ENCODE data around the gene TBCK. TPM values are rescaled to one million over a fixed set of nuclear protein-coding genes. Genes with fewer than 3 reads are reported as not detected.

Gene TBCK
- 10 to 100 TPM; 22.5 to 25.1 TPM for total RNA-seq

DNA sequence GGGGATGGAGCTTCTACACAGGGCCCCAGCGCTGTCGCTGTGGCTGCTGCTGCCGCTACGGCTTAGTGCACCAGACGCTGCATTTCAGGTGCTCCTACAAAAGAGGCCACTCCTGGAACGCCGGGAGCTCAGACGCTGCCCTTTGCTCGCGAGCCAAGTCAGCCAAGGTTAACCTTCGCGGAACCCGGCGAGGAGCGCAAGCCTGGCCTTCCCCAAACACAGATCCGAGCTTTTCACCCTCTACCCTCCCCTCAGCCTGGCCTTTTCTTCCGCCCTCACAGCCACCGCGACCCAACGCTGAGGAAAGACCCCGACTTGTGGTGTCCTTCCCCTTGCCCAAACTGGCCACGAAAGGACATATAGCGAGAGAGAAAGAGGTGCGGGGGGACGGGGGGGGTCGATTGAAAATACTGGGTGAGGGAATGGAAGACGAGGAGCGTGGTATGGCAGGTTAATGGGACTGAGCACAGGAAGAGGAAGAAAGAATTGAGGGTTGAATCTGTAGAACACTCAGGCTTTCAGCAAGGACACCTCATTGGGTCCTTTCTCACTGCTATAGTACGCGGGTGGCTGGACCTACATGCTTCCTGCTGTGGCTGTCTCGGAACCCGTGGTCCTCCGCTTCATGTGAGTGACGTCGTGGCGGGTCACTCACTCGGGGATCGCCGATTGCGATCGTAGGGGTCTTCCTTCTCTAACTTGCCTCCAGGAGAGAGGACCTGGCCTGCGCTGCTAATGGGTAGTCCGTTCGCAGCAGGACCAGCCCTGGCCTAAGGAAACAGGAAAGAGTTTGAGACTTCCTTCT, at the start of gene TBCK, which contains the start of gene AIMP1:
TBCK (minus strand) TSS at position 242 of the 805 bp plus-strand sequence. CDS start 7,249 bp downstream, outside the sequence.
AIMP1 (plus strand) TSS at position 583 of the 805 bp plus-strand sequence. CDS start 8,460 bp downstream, outside the sequence.
- Mint-ChIP-seq H3K36me3 (ENCODE audit: low read depth) (peaks cover 25% of the 10 kb centered on the region), H3K4me1 (peaks cover 49% of the 10 kb centered on the region), H3K27me3 (no peaks in the 10 kb centered on the region), H3K4me3 (no peak within 1 kb of the TSS), H3K9me3 (ENCODE audit: low read depth) (no peaks in the 10 kb centered on the region), H3K27ac (no peak within 1 kb of the TSS)
- DNase-seq: peak; percentile 91
- ChIA-PET CTCF (interaction anchor here (0.7 to 1.2 kb wide), 4 partner anchors 11 to 1856 kb away, joined by 3 read pairs; no protein-coding TSS in a partner anchor), POLR2A (interaction anchor here (0.6 to 0.8 kb wide), 3 partner anchors 15 to 842 kb away, joined by 3 to 4 read pairs (median 3); partner anchors contain the start of gene PPA2)
- ATAC-seq: peak; percentile 83
- intact Hi-C loops (cut with DNase I, micrococcal nuclease): loop anchor here (1.0 to 10.0 kb wide), 6 partner anchors 607 to 1673 kb away; partner anchors contain the start of genes GSTCD (in 2 of the 2), INTS12 (in 2 of the 2), PAPSS1 (in 2 of the 2) and HADH (in 1 of the 2)

DNA sequence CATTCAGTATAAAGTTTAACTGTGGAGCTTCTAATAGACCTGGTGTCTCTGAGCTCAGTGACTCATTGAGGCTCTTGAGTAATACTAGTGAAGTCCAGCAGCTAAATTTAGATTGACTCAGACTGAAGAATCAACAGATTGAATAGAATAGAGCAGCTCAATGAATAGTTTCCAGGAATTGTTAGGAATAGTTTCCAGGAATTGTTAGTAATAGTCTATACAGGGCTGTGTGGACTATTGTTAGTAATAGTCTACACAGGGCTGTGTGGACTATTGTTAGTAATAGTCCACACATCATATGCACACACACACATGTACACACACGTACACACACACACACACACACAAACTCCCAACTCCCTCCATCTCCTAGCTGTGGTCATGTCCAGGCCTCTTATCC, 49.6 kb upstream of the TBCK start:
- POLR2A ChIA-PET: no interaction called here
- H3K4me1 Mint-ChIP-seq: peaks cover 1% of the 10 kb centered on the region
- no peaks in the 10 kb centered on the region for H3K36me3 Mint-ChIP-seq (ENCODE audit: low read depth)
- H3K4me3 Mint-ChIP-seq: no peak overlapping the region
- H3K9me3 Mint-ChIP-seq (ENCODE audit: low read depth): no peaks in the 10 kb centered on the region
- H3K27ac Mint-ChIP-seq: no peak overlapping the region
- DNase-seq (no peak), ATAC-seq (no peak)
- intact Hi-C loops (cut with DNase I, micrococcal nuclease): loop anchor here in 1 of 2 experiments (5.0 to 10.0 kb wide), 2 partner anchors 449 to 817 kb away; no protein-coding TSS in a partner anchor
- CTCF ChIA-PET: interaction anchor here (1.4 kb wide), 1 partner anchor 18 kb away, joined by 3 read pairs; no protein-coding TSS in a partner anchor
- H3K27me3 Mint-ChIP-seq: peaks cover 16% of the 10 kb centered on the region

DNA sequence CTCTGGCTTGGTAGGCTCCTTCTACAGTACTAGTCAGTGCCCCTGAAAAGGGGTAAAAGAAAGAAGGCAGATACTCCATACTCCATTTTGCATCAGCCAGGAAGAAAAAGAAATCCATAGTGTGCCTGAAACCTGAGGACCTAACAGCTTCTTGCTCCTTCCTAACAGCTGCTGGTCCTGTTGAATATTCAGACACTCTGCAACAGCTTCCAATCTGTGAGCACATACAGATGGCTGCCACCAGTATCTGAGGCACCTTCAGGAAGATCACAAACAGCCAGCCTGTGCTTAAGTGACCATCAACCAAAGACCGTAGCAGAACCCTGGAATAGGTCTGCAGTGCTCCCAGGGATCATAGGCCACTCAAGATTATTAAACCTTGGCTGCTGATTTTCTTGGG, 48.3 kb upstream of the TBCK start:
- ATAC-seq (no peak), DNase-seq (no peak)
- peaks cover under 1% of the 10 kb centered on the region for H3K4me1 Mint-ChIP-seq
- intact Hi-C loops (cut with DNase I, micrococcal nuclease): loop anchor here in 1 of 2 experiments (10.0 kb wide), 1 partner anchor 451 kb away; no protein-coding TSS in a partner anchor
- H3K4me3 Mint-ChIP-seq: no peak overlapping the region
- ChIA-PET CTCF (interaction anchor here (0.8 to 1.4 kb wide), 2 partner anchors 17 to 1351 kb away, joined by 3 read pairs; no protein-coding TSS in a partner anchor), POLR2A (no interaction called here)
- H3K27me3 Mint-ChIP-seq: peaks cover 10% of the 10 kb centered on the region
- H3K36me3 Mint-ChIP-seq (ENCODE audit: low read depth): no peaks in the 10 kb centered on the region
- no peaks in the 10 kb centered on the region for H3K9me3 Mint-ChIP-seq (ENCODE audit: low read depth)
- H3K27ac Mint-ChIP-seq: no peak overlapping the region

DNA sequence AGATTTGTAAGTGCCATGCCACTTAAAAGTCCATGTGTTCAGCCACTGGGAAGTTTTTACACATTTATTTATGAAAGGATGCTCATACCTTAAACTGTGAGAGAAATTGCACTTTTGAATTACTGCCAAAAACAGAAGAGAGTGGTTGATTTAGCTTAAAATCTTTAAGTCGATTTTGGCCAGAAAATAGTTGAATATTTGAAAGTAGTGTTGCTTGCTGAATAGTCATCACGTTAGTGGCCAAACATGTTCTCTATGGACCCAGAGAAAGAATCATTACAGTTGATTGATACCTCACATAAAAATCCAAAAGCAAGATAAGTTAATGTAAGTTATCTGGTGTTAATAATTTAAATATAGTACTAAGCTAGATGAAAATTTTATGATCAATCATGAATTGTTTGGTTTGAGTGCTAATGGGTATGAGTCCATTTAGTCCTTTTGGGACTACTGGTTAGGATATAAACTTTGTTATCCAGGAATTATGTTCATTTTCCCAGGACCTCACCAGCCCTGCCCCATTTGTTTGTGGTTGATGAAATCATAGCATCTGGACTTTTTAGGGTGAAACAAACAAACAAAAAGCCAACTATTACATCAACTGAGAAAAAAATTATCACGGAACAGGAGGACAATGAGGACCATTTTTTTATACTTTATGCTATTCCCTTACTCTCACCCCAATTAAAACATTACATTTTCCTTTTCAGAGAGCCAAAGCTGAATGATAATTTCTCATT, 46.2 kb upstream of the TBCK start:
- Mint-ChIP-seq H3K9me3 (ENCODE audit: low read depth) (no peaks in the 10 kb centered on the region), H3K27me3 (peaks cover 3% of the 10 kb centered on the region), H3K27ac (no peak overlapping the region), H3K4me3 (no peak overlapping the region), H3K36me3 (ENCODE audit: low read depth) (no peaks in the 10 kb centered on the region), H3K4me1 (no peaks in the 10 kb centered on the region)
- POLR2A ChIA-PET: no interaction called here
- intact Hi-C loops (cut with DNase I, micrococcal nuclease): loop anchor here in 1 of 2 experiments (10.0 kb wide), 1 partner anchor 453 kb away; no protein-coding TSS in a partner anchor
- DNase-seq (no peak), ATAC-seq (no peak)
- CTCF ChIA-PET: no interaction called here

DNA sequence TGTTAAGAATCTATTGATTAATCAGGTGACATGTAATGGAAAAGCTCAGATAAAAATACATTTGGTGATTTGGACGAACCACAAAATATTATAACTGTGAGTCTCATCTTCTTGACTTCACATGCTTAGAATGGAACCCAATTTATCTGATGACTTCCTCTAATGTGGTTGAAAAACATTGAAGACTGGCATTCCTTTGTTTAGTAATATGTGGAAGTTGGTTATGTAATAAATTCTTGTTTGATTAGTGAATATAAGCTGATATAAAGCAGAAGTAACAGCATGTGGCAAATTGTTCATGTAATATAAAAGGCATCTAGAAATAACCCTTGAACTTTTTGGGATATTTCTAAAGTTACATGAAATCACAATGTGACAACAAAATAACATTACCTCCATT, 42.9 kb upstream of the TBCK start:
- Mint-ChIP-seq H3K27me3 (peaks cover 3% of the 10 kb centered on the region), H3K4me3 (no peak overlapping the region), H3K4me1 (no peaks in the 10 kb centered on the region), H3K27ac (no peak overlapping the region), H3K36me3 (ENCODE audit: low read depth) (no peaks in the 10 kb centered on the region), H3K9me3 (ENCODE audit: low read depth) (no peaks in the 10 kb centered on the region)
- DNase-seq (no peak), ATAC-seq (no peak)
- intact Hi-C loops (cut with DNase I, micrococcal nuclease): no loop called here
- ChIA-PET CTCF (interaction anchor here (1.2 kb wide), 1 partner anchor 25 kb away, joined by 3 read pairs; no protein-coding TSS in a partner anchor), POLR2A (no interaction called here)

DNA sequence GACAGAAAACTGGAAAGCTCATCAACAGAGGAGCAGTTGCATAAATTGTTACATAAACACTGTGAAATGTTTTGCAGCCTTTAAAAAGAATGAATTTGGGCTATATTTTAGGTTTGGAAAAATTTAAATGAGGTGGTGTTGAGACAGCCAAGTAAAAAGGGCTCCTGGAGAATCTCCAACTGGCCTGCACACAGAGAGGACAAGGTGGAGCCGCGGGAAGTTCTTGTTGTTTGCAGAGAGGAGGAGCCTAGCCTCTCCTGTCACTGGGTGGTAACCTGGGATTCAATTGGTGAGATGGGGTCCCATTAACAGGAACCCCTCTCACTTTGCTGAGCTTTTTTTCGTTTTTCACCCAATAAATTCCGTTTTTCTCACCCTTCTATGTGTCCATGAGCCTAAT, 39.2 kb upstream of the TBCK start:
- no peak for ATAC-seq
- Mint-ChIP-seq H3K27ac (no peak overlapping the region), H3K4me1 (no peaks in the 10 kb centered on the region), H3K4me3 (no peak overlapping the region), H3K36me3 (ENCODE audit: low read depth) (peaks cover 5% of the 10 kb centered on the region), H3K9me3 (ENCODE audit: low read depth) (no peaks in the 10 kb centered on the region), H3K27me3 (no peaks in the 10 kb centered on the region)
- intact Hi-C loops (cut with DNase I, micrococcal nuclease): no loop called here
- CTCF ChIA-PET: no interaction called here
- DNase-seq: no peak
- POLR2A ChIA-PET: no interaction called here

DNA sequence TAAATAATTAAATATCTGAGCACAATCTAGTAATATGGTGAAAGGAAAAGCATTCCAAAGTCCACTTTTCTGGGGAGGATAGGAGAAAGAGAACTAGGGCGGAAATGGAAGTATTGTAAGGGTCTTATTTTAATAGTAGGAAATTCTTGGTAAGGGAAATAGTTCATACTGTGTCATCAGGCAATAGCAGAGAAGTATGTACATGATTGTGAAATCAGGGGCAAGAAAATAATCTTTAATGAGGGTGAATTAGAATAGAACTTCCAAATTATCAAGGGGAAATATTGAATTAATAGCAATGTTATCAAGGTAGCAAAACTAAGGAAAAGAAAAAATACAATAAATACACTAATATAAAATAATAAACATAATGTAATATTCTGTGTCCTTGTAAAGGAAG, 37.8 kb upstream of the TBCK start:
- ATAC-seq: no peak
- Mint-ChIP-seq H3K9me3 (ENCODE audit: low read depth) (no peaks in the 10 kb centered on the region), H3K4me3 (no peak overlapping the region), H3K27ac (no peak overlapping the region), H3K4me1 (no peaks in the 10 kb centered on the region), H3K36me3 (ENCODE audit: low read depth) (peaks cover 10% of the 10 kb centered on the region), H3K27me3 (no peaks in the 10 kb centered on the region)
- DNase-seq: no peak
- POLR2A ChIA-PET: no interaction called here
- intact Hi-C loops (cut with DNase I, micrococcal nuclease): no loop called here
- CTCF ChIA-PET: no interaction called here

DNA sequence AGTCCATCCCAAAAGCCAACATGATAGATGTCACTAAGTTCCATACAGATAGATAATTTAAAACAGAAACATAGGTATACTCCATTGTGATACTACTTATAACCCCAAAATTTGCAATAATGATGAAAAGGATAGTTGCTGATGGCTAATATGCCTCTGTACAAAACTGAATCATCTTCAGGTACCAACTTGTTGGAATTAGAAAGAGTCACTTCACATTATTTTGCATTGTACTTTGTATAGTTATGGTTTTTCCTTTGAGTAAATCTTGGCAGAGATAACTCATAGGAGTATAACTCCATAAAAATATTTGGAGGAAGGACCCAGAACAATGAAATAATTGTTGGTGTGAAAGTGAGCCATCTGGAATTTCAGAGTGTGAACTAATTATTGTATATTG, 35.0 kb upstream of the TBCK start:
- H3K4me3 Mint-ChIP-seq: no peak overlapping the region
- intact Hi-C loops (cut with DNase I, micrococcal nuclease): no loop called here
- H3K4me1 Mint-ChIP-seq: no peaks in the 10 kb centered on the region
- H3K36me3 Mint-ChIP-seq (ENCODE audit: low read depth): peaks cover 21% of the 10 kb centered on the region
- H3K27me3 Mint-ChIP-seq: no peaks in the 10 kb centered on the region
- H3K27ac Mint-ChIP-seq: no peak overlapping the region
- DNase-seq: no peak
- CTCF ChIA-PET: no interaction called here
- H3K9me3 Mint-ChIP-seq (ENCODE audit: low read depth): no peaks in the 10 kb centered on the region
- POLR2A ChIA-PET: no interaction called here
- no peak for ATAC-seq

DNA sequence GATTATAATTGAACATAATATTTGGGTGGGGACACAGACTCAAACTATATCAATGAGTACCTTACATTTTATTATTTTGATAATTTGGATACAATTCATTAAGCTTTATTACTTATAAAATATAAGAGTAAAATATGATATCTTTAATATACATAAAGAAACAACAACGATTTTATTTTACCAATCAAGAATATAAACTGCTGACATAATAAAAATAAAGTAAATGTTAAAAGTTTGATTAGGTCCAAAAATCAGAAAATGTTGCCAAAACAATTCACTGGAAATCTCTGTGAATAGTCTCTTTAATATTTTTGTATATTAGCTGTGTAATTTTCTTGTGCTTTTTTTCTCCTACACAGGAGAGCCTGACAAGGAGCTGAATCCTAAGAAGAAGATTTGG, 31.2 kb upstream of the TBCK start:
- no peak overlapping the region for H3K4me3 Mint-ChIP-seq
- DNase-seq (no peak), ATAC-seq (no peak)
- peaks cover 38% of the 10 kb centered on the region for H3K36me3 Mint-ChIP-seq (ENCODE audit: low read depth)
- H3K4me1 Mint-ChIP-seq: peaks cover 17% of the 10 kb centered on the region
- ChIA-PET POLR2A (no interaction called here), CTCF (interaction anchor here (0.9 to 1.5 kb wide), 3 partner anchors 18 to 47 kb away, joined by 3 to 9 read pairs (median 3); no protein-coding TSS in a partner anchor)
- intact Hi-C loops (cut with DNase I, micrococcal nuclease): no loop called here
- H3K27ac Mint-ChIP-seq: no peak overlapping the region
- no peaks in the 10 kb centered on the region for H3K27me3 Mint-ChIP-seq
- H3K9me3 Mint-ChIP-seq (ENCODE audit: low read depth): no peaks in the 10 kb centered on the region

DNA sequence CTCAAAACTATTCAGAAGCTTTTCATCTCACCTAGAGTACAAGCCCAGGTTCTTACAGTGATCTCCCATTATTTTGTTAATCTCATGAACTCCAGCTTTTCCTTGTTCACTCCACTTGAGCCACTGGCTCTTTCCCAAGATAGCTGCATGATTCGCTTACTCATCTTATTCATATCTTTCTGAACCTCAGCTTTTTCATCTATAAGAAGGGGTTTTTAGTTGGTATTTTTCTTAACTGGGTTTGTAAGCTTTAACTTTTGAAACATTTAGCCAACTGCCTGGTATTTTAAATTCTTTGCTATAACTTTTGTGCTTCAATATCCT, 28.6 kb upstream of the TBCK start:
- H3K4me1 Mint-ChIP-seq: peaks cover 40% of the 10 kb centered on the region
- ATAC-seq: no peak
- no peak overlapping the region for H3K4me3 Mint-ChIP-seq
- no peaks in the 10 kb centered on the region for H3K9me3 Mint-ChIP-seq (ENCODE audit: low read depth)
- intact Hi-C loops (cut with DNase I, micrococcal nuclease): no loop called here
- no peak for DNase-seq
- H3K36me3 Mint-ChIP-seq (ENCODE audit: low read depth): peaks cover 56% of the 10 kb centered on the region
- H3K27me3 Mint-ChIP-seq: no peaks in the 10 kb centered on the region
- ChIA-PET CTCF (interaction anchor here (1.5 kb wide), 1 partner anchor 15 kb away, joined by 4 read pairs; no protein-coding TSS in a partner anchor), POLR2A (no interaction called here)
- H3K27ac Mint-ChIP-seq: no peak overlapping the region

DNA sequence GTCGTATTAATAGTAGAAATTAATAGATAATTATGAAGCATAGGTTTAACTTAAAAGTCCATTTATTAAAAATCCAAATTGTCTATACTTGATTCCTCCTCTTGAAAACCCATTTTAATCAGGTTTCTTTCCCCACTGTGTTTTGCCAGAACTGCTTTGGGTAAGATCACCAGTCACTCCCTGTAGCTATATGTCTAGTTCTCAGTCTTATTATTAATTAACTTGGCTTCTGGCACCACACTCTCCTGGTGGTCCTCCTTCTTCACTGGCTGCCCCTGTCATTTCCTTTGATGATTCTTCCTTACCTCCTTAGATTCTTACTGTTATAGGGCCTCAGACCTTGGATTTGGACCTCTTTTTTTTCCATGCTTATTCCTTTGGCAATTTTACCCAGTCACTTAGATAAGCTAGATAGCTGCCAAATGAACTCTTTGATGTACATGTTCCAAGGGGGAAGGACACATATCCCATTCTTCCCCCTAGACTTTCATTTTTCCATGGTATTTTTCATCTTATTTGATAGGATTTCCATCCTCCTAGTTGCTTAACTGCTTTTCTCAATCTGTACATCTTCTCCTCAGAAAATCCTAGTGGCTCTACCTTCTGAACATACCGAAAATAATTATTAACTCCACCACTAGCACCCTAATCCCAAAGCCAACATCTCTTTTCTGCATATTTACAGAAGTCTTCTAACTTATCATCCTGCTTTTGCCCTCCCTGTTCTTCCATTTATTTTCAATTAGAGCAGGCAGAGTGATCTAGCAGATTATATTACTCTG, 28.0 kb upstream of the TBCK start:
- no peak overlapping the region for H3K4me3 Mint-ChIP-seq
- CTCF ChIA-PET: interaction anchor here (1.5 kb wide), 1 partner anchor 14 kb away, joined by 4 read pairs; no protein-coding TSS in a partner anchor
- DNase-seq: no peak

More for the DNA sequence above, 28.0 kb upstream of the TBCK start:
- intact Hi-C loops (cut with DNase I, micrococcal nuclease): no loop called here
- no peak for ATAC-seq
- Mint-ChIP-seq H3K27me3 (no peaks in the 10 kb centered on the region), H3K36me3 (ENCODE audit: low read depth) (peaks cover 56% of the 10 kb centered on the region), H3K27ac (no peak overlapping the region), H3K4me1 (peaks cover 45% of the 10 kb centered on the region), H3K9me3 (ENCODE audit: low read depth) (peaks cover 5% of the 10 kb centered on the region)
- POLR2A ChIA-PET: no interaction called here
